Stomach (tissue), 9 donors: ENCODE measurements around the gene SESN2. TPM values are rescaled to one million over a fixed set of nuclear protein-coding genes. Genes with fewer than 3 reads are reported as not detected.

Experiments used
- DNase-seq, 2 donors: peaks; one replicate each; pipeline versions ENCODE4 v3.0.0 to v3.0.0-alpha.2; 2013 to 2019
- H3K27ac ChIP-seq, 5 donors: fragments of 200-600 bp in 4 of 5; sonication (generic) in 4 of 5; one replicate each; pipeline ENCODE4 v1.5.1; 2013 to 2019; ENCODE audit warnings: mild to moderate bottlenecking in 1 of 5, moderate library complexity in 1 of 5
- H3K27me3 ChIP-seq, 3 donors: fragments of 200-600 bp; sonication (generic); one replicate each; pipeline ENCODE4 v1.5.1; 2017 to 2019; ENCODE audit warnings: mixed run types in 1 of 3
- H3K36me3 ChIP-seq, 4 donors: fragments of 200-600 bp; sonication (generic); 1 replicate in 3 of 4; 2 replicates in 1 of 4; pipeline ENCODE4 v1.5.1; 2016 to 2019
- H3K4me1 ChIP-seq, 4 donors: fragments of 200-600 bp; sonication (generic); one replicate each; pipeline ENCODE4 v1.5.1; 2016 to 2019
- H3K4me3 ChIP-seq, 4 donors: fragments of 200-600 bp; sonication (generic) in 3 of 4; one replicate each; pipeline ENCODE4 v1.5.1; 2016 to 2019; ENCODE audit warnings: mild to moderate bottlenecking in 1 of 4
- H3K9me3 ChIP-seq, 4 donors: fragments of 200-600 bp; sonication (generic); one replicate each; pipeline ENCODE4 v1.5.1; 2016 to 2019
- EP300 ChIP-seq: sonication (generic); formaldehyde crosslinking; IDR thresholded peaks from one replicate; pipeline ENCODE4 v1.6.1; 2017; ENCODE audit warnings: antibody characterized with exemption
- POLR2A ChIP-seq, 4 donors: fragments of 450-650 bp; IDR thresholded peaks; one replicate each; pipeline ENCODE4 v1.6.1; 2016; ENCODE audit warnings: antibody characterized with exemption in 4 of 4, control low read depth in 2 of 4, mild to moderate bottlenecking in 1 of 4, moderate library complexity in 1 of 4
- POLR2AphosphoS5 ChIP-seq, 3 donors: sonication (generic); formaldehyde crosslinking; IDR thresholded peaks; one replicate each; pipeline ENCODE4 v1.6.1; 2016; ENCODE audit warnings: antibody characterized with exemption in 3 of 3
- WGBS, 5 donors: extraction: QIAGEN DNeasy Blood & Tissue Kit in 3 of 5; methylation state at CpG; one replicate each; pipeline versions ENCODE4 v1.1.5 to v1.1.7; 2013 to 2018; 5-methylcytosine and 5-hydroxymethylcytosine counted together
- intact Hi-C: fragments of 100-400 bp; cut with DNase I; formaldehyde crosslinking; loops from one replicate; pipeline ENCODE4 v1.15.1; 2023; ENCODE audit warnings: low total_unique reads
- polyA plus RNA-seq, 3 donors: library from polyadenylated mRNA; stranded (reverse); fragments of 200-250 nt; gene quantifications; one replicate each; pipeline ENCODE4 v1.2.3, GENCODE V29; 2013
- total RNA-seq, 5 donors: library from RNA; depleted of rRNA; stranded (reverse); fragments of >200 nt; gene quantifications; one replicate each; pipeline versions ENCODE4 v1.1.0 to v1.2.3, GENCODE V29; 2014 to 2016
- TF ChIP-seq, protein P1 (sequence below), 7 experiments: fragments of 450-650 bp in 4 of 7; fragments of 200-600 bp in 3 of 7; sonication (generic) in 3 of 7; IDR thresholded peaks; one replicate each; pipeline ENCODE4 v1.5.1; 2016 to 2019; ENCODE audit warnings: antibody characterized with exemption in 7 of 7, control low read depth in 2 of 7, mild to moderate bottlenecking in 1 of 7
- donor health status: healthy with polysubstance abuse.
- donor health status: Bipolar disorder and iron deficiency.
- donor health status: healthy.

SESN2 gene
- total and polyA plus RNA-seq, 8 donors: 2.3 to 20.3 (median 6.3) TPM

DNA sequence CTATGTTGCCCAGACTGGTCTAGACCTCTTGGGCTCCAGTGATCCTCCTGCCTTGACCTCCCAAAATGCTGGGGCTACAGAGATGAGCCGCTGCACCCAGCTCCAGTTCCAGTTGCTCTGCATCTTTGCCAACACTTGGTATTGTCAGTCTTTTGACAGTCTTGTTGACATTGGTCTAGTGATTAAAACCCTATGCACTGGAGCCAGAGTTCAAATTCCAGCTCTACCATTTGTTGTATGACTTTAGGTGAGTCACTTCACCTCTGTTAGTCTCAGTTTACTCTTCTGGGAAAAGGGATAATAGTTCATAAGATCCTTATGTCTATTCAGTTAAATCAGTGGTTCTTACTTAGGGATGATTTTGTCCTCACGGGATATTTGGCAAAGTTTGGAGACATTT, 36.6 kb downstream of the SESN2 start:
- WGBS, 5 donors: 83 to 94% (median 86%) methylated on average over 2 of the region's 2 CpGs
- intact Hi-C loops: no loop called here
- DNase-seq: no peak

DNA sequence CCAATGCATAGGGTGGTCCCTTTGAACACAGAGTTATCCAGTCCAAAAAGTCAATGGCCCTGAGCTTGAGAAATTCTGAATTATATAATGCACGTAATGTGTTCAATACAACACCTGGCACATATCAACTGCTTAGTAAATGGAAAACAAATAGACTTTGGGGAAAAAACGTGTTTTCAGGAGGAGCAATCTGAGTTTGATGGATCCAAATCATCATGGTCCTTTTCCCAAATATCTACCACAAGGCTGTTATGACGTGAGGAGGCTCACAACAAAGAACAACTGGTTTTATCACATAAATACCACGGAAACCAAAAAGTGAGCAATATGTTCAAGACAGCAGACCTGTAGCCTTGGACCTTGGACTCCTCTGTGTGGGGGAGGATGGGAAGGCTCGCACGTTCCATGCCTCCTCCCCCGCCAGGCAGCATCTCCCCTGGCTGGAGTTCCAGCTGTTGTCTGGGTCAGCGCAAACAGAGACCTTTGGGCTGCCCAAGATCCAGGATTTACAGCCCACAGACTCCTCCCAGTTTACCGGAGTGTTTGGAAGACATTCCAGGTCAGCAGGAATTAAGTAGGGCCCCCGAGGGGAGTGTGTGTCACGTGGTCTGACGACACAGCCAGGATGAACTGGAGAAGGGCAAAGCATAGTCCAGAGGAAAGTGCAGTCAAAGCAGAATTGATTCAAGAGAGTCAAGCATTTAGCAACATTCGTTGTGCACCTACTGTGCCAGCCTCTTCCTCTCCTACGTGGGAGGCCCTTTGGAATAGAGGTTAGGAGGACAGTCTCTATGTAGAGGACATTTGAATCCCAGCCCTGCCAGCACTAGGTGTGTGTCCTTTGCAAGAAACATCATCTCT, 37.3 kb downstream of the SESN2 start:
- no peaks in the 10 kb centered on the region for H3K36me3 ChIP-seq
- H3K4me1 ChIP-seq: peaks cover 0 to 7% (median 4%) of the 10 kb centered on the region in 4 donors
- DNase-seq: peak in 1 of 2 donors; percentile 85
- intact Hi-C loops: no loop called here
- H3K27ac ChIP-seq: no peak overlapping the region
- WGBS, 5 donors: 13 to 25% (median 22%) methylated on average over 13 to 14 of the region's 14 CpGs
- no peak overlapping the region for H3K4me3 ChIP-seq
- TF ChIP-seq POLR2A (IDR thresholded peaks at IDR 0.05): no peak
- no peak for TF ChIP-seq POLR2AphosphoS5 (IDR thresholded peaks at IDR 0.05)
- no peak for TF ChIP-seq EP300
- TF ChIP-seq, protein P1, sequence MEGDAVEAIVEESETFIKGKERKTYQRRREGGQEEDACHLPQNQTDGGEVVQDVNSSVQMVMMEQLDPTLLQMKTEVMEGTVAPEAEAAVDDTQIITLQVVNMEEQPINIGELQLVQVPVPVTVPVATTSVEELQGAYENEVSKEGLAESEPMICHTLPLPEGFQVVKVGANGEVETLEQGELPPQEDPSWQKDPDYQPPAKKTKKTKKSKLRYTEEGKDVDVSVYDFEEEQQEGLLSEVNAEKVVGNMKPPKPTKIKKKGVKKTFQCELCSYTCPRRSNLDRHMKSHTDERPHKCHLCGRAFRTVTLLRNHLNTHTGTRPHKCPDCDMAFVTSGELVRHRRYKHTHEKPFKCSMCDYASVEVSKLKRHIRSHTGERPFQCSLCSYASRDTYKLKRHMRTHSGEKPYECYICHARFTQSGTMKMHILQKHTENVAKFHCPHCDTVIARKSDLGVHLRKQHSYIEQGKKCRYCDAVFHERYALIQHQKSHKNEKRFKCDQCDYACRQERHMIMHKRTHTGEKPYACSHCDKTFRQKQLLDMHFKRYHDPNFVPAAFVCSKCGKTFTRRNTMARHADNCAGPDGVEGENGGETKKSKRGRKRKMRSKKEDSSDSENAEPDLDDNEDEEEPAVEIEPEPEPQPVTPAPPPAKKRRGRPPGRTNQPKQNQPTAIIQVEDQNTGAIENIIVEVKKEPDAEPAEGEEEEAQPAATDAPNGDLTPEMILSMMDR (IDR thresholded peaks at IDR 0.05): no peak
- no peaks in the 10 kb centered on the region for H3K9me3 ChIP-seq
- H3K27me3 ChIP-seq: no peaks in the 10 kb centered on the region

More for the DNA sequence above, 36.6 kb downstream of the SESN2 start:
- Histone ChIP-seq H3K27me3 (no peaks in the 10 kb centered on the region), H3K4me3 (no peak overlapping the region), H3K9me3 (no peaks in the 10 kb centered on the region), H3K27ac (no peak overlapping the region), H3K36me3 (no peaks in the 10 kb centered on the region), H3K4me1 (peaks cover 0 to 7% (median 4%) of the 10 kb centered on the region in 4 donors)
- TF ChIP-seq POLR2AphosphoS5 (IDR thresholded peaks at IDR 0.05) (no peak), POLR2A (IDR thresholded peaks at IDR 0.05) (no peak), EP300 (no peak)
- TF ChIP-seq, protein P1 (IDR thresholded peaks at IDR 0.05): no peak

DNA sequence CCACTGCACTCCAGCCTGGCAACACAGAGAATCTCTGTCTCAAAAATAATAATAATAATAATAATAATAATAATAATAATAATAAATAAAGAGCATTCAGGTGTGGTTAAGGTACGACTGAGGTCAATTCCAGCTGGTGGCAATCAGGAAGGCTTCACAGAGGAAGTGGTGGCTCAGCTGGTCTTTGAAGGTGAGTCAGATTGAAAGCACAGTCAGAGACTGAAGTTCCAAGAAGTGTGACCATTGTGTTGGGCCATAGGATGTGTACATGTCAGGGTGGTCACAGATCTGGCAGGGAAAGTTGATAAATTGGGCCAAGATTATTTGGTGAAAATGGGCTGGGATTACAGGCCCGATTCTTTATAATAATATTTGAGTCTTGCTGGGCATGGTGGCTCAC, 38.5 kb downstream of the SESN2 start:
- H3K4me3 ChIP-seq: no peak overlapping the region
- H3K9me3 ChIP-seq: no peaks in the 10 kb centered on the region
- intact Hi-C loops: no loop called here
- no peak overlapping the region for H3K27ac ChIP-seq
- H3K36me3 ChIP-seq: no peaks in the 10 kb centered on the region
- no peak for DNase-seq
- no peaks in the 10 kb centered on the region for H3K27me3 ChIP-seq
- no peak for TF ChIP-seq POLR2A (IDR thresholded peaks at IDR 0.05)
- TF ChIP-seq EP300: no peak
- TF ChIP-seq POLR2AphosphoS5 (IDR thresholded peaks at IDR 0.05): no peak
- TF ChIP-seq, protein P1 (IDR thresholded peaks at IDR 0.05): no peak
- WGBS, 5 donors: 72 to 87% (median 85%) methylated on average over 2 of the region's 2 CpGs
- H3K4me1 ChIP-seq: peaks cover 0 to 7% (median 4%) of the 10 kb centered on the region in 4 donors

DNA sequence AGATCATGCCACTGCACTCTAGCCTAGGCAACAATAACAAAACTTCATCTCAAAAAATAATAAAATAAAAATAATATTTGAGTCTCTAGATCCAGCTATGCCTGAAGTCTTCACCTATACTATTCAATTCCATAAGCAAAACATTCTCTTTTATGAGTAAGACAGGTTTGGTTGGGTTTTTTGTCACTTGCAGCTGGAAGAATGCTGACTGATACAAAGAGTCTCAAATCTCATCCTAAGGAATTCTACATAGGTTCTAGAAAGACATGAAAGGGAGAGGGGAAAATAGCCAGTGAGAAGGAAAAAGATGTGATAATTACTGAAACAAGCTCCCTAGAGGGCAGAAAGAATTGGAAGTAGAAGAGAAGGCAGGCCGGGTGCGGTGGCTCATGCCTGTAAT, 39.1 kb downstream of the SESN2 start:
- no peak overlapping the region for H3K4me3 ChIP-seq
- 83 to 97% (median 93%) methylated on average over 2 of the region's 2 CpGs for WGBS, 5 donors
- TF ChIP-seq POLR2A (IDR thresholded peaks at IDR 0.05) (no peak), POLR2AphosphoS5 (IDR thresholded peaks at IDR 0.05) (no peak), EP300 (no peak)
- TF ChIP-seq, protein P1 (IDR thresholded peaks at IDR 0.05): no peak
- intact Hi-C loops: no loop called here
- H3K27me3 ChIP-seq: no peaks in the 10 kb centered on the region
- H3K36me3 ChIP-seq: no peaks in the 10 kb centered on the region
- DNase-seq: no peak
- peaks cover 0 to 7% (median 4%) of the 10 kb centered on the region in 4 donors for H3K4me1 ChIP-seq
- H3K9me3 ChIP-seq: no peaks in the 10 kb centered on the region
- H3K27ac ChIP-seq: no peak overlapping the region
